HL-60 (cell line): ENCODE data around the gene MSANTD3.

Source experiments
- DNase-seq, 2 experiments: peaks; one replicate each; pipeline ENCODE4 v3.0.0-alpha.2; 2010 to 2020; ENCODE audit warnings: low read depth in 1 of 2, low spot score in 1 of 2
- H3K27ac ChIP-seq: fragments of 250-450 bp; sonication (Bioruptor Pico); replicated peaks from 2 replicates; pipeline ENCODE4 v1.5.1; 2020; ENCODE audit warnings: mild to moderate bottlenecking, moderate library complexity
- H3K27me3 ChIP-seq: fragments of 250-450 bp; sonication (Bioruptor Pico); 2 replicates; pipeline ENCODE4 v1.5.1; 2021; ENCODE audit warnings: mild to moderate bottlenecking, moderate library complexity; ENCODE audit not compliant: insufficient read depth, poor library complexity, severe bottlenecking
- H3K4me3 ChIP-seq: replicated peaks from 2 replicates; pipeline ENCODE4 v1.5.1; 2011; ENCODE audit warnings: mild to moderate bottlenecking, control low read depth, low read length; ENCODE audit not compliant: insufficient read depth
- GABPA ChIP-seq: IDR thresholded peaks from 2 replicates; pipeline ENCODE4 v1.6.1; 2012; ENCODE audit warnings: low read depth
- POLR2AphosphoS5 ChIP-seq: IDR thresholded peaks from 2 replicates; pipeline ENCODE4 v1.6.1; 2012; ENCODE audit warnings: low read depth
- SPI1 ChIP-seq: IDR thresholded peaks from 2 replicates; pipeline ENCODE4 v1.6.1; 2012; ENCODE audit warnings: low read depth, mild to moderate bottlenecking, borderline replicate concordance
- TF ChIP-seq, protein P1 (sequence below): IDR thresholded peaks from 2 replicates; pipeline ENCODE4 v1.6.1; 2012; ENCODE audit warnings: low read depth; ENCODE audit not compliant: insufficient replicate concordance
- TF ChIP-seq, protein P2 (sequence below): IDR thresholded peaks from one replicate; pipeline ENCODE4 v1.5.1; 2011; ENCODE audit warnings: low read length, control low read depth, inconsistent platforms; ENCODE audit not compliant: insufficient read depth

MSANTD3 gene

DNA sequence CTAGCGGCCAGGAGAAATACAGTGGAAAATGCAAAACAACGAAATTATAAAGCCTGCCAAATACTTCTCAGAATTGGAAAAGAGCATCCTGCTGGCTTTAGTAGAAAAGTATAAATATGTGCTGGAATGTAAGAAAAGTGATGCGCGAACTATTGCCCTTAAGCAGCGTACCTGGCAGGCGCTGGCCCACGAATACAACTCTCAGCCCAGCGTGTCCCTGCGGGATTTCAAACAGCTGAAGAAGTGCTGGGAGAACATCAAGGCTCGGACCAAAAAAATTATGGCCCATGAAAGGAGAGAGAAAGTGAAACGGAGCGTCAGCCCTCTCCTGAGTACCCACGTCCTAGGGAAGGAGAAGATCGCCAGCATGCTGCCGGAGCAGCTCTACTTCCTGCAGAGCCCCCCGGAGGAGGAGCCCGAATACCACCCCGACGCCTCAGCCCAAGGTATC lies 15.0 kb downstream of the MSANTD3 start:
- Histone ChIP-seq H3K27me3 (no peaks in the 10 kb centered on the region), H3K27ac (no peak overlapping the region), H3K4me3 (no peak overlapping the region)
- no peak for TF ChIP-seq GABPA
- TF ChIP-seq, protein P1, sequence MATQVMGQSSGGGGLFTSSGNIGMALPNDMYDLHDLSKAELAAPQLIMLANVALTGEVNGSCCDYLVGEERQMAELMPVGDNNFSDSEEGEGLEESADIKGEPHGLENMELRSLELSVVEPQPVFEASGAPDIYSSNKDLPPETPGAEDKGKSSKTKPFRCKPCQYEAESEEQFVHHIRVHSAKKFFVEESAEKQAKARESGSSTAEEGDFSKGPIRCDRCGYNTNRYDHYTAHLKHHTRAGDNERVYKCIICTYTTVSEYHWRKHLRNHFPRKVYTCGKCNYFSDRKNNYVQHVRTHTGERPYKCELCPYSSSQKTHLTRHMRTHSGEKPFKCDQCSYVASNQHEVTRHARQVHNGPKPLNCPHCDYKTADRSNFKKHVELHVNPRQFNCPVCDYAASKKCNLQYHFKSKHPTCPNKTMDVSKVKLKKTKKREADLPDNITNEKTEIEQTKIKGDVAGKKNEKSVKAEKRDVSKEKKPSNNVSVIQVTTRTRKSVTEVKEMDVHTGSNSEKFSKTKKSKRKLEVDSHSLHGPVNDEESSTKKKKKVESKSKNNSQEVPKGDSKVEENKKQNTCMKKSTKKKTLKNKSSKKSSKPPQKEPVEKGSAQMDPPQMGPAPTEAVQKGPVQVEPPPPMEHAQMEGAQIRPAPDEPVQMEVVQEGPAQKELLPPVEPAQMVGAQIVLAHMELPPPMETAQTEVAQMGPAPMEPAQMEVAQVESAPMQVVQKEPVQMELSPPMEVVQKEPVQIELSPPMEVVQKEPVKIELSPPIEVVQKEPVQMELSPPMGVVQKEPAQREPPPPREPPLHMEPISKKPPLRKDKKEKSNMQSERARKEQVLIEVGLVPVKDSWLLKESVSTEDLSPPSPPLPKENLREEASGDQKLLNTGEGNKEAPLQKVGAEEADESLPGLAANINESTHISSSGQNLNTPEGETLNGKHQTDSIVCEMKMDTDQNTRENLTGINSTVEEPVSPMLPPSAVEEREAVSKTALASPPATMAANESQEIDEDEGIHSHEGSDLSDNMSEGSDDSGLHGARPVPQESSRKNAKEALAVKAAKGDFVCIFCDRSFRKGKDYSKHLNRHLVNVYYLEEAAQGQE, result no peak
- TF ChIP-seq POLR2AphosphoS5, result no peak
- TF ChIP-seq, protein P2, sequence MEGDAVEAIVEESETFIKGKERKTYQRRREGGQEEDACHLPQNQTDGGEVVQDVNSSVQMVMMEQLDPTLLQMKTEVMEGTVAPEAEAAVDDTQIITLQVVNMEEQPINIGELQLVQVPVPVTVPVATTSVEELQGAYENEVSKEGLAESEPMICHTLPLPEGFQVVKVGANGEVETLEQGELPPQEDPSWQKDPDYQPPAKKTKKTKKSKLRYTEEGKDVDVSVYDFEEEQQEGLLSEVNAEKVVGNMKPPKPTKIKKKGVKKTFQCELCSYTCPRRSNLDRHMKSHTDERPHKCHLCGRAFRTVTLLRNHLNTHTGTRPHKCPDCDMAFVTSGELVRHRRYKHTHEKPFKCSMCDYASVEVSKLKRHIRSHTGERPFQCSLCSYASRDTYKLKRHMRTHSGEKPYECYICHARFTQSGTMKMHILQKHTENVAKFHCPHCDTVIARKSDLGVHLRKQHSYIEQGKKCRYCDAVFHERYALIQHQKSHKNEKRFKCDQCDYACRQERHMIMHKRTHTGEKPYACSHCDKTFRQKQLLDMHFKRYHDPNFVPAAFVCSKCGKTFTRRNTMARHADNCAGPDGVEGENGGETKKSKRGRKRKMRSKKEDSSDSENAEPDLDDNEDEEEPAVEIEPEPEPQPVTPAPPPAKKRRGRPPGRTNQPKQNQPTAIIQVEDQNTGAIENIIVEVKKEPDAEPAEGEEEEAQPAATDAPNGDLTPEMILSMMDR, result no peak
- no peak for TF ChIP-seq SPI1
- no peak for DNase-seq

DNA sequence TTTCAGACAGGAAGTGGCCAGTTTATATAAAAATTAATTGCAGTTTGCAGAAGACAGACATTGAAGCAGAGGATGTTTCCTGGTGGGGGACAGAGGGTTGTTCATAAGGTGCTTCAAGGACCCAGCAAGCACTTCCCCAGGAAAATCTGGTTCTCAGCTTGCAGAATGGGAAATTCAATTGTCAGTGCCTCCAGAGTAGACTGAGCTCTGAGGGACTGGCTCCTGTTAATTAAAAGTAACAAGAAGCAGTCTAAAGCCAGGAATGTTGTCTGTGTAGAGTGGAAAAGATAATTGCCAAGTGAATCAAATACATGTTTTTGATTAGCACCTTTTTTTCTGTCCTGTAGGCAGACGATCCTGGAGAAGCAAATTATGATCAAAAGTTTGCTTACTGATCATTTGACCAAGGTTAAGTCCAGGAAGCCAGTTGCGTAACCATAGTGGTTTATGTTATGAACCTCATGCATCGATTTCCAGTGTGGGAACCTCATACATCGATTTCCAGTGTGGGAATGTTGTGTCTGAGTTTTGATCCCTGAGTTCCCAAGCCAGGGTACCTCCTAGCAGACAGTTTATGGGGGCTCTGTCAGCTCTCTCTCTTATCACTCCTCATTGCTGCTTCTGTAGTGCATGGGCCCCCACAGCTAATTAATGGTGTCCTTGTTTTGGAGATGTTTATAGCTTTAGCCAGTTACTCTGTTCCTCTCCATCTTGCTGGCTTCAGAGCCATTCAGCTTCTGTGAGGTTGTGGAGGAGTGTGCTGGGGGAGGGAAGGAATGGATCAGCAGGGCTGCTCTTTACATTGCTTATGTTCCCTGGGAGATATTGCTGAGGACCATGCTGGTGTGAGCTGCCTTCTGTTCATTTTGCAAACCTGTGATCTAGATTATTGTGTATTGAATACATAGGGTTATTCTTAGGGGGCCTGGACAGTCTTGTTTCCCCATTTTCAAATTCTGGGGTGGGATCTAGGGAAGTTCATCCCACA lies 17.1 kb downstream of the MSANTD3 start:
- no peaks in the 10 kb centered on the region for H3K27me3 ChIP-seq
- H3K27ac ChIP-seq, result no peak overlapping the region
- TF ChIP-seq SPI1 (no peak), POLR2AphosphoS5 (no peak), GABPA (no peak)
- TF ChIP-seq, protein P1, result no peak
- TF ChIP-seq, protein P2, result no peak
- no peak for DNase-seq
- no peak overlapping the region for H3K4me3 ChIP-seq

DNA sequence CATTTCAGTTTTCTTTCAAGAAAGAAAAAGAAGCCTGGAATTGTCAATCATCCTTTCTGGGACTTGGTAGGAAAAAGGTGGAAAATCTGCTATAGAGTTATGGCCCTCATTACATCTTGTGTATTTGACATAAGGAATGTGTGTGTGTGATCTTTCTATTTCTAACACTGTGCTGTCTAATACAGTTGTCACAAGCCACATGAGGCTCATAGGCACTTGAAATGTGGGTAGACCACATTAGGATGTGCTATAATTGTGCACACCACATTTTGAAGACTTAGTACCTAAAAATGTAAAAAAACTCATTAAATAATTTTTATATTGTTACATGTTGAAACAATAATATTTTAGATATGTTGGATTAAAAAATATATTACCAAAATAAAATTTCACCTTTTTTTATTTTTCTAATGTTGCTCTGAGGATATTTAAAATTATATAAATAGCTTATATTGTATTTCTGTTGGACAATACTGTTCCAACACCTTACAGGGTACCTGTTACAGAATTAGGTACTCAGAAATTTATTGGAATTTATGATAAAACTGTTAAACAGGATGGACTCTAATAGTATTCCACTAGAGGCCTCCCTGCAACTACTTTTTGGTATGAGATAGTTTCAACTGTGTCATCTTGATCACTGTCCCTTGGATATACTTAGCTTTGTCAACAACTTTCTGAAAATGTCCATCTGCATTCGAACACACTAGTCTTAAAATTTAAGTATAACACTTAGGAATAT lies 18.4 kb downstream of the MSANTD3 start:
- H3K4me3 ChIP-seq, result no peak overlapping the region
- no peaks in the 10 kb centered on the region for H3K27me3 ChIP-seq
- H3K27ac ChIP-seq, result no peak overlapping the region
- no peak for DNase-seq
- TF ChIP-seq GABPA (no peak), POLR2AphosphoS5 (no peak), SPI1 (no peak)
- TF ChIP-seq, protein P2, result no peak
- TF ChIP-seq, protein P1, result no peak
